Neural crest cell (in vitro differentiated cells): Measurements from ENCODE around the gene HDAC10. TPM values are rescaled to one million over a fixed set of nuclear protein-coding genes. Genes with fewer than 3 reads are reported as not detected.
"Not testable (repeated sequence)": the region's sequence is repeated elsewhere in the genome, so short reads cannot be mapped to it uniquely, and the experiment has no call there.

Experiments used
- DNase-seq: peaks from one replicate; pipeline ENCODE4 v3.0.0; 2021; ENCODE audit warnings: low read depth, mixed read lengths, low spot score
- H3K27ac Mint-ChIP-seq: one replicate; pipeline ENCODE4 v1.8.0; 2021; ENCODE audit warnings: mild to moderate bottlenecking, mixed read lengths; ENCODE audit not compliant: unreplicated experiment
- H3K27me3 Mint-ChIP-seq: 2 replicates; pipeline ENCODE4 v1.8.0; 2021; ENCODE audit warnings: low read depth, mild to moderate bottlenecking, mixed read lengths
- H3K36me3 Mint-ChIP-seq: 2 replicates; pipeline ENCODE4 v1.8.0; 2021; ENCODE audit warnings: low read depth, mild to moderate bottlenecking, mixed read lengths
- H3K4me1 Mint-ChIP-seq: 2 replicates; pipeline ENCODE4 v1.8.0; 2021; ENCODE audit warnings: mixed read lengths
- H3K4me3 Mint-ChIP-seq: one replicate; pipeline ENCODE4 v1.8.0; 2021; ENCODE audit warnings: mild to moderate bottlenecking, mixed read lengths
- H3K9me3 Mint-ChIP-seq: 2 replicates; pipeline ENCODE4 v1.8.0; 2021; ENCODE audit warnings: mixed read lengths
- CTCF ChIP-seq: fragments of 200-600 bp; sonication (generic); conservative IDR thresholded peaks from 2 replicates; pipeline ENCODE4 v1.5.0; 2021; ENCODE audit warnings: antibody characterized with exemption, mild to moderate bottlenecking
- total RNA-seq: library from RNA; stranded (reverse); gene quantifications from 2 replicates; pipeline ENCODE4 v1.2.1, GENCODE V29; 2021

HDAC10 gene
- total RNA-seq, 1 donor from 2014 or later: 52.9 TPM

- H3K36me3 Mint-ChIP-seq: peaks cover 8% of the 10 kb centered on the region
- H3K27me3 Mint-ChIP-seq: peaks cover 20% of the 10 kb centered on the region
- H3K4me1 Mint-ChIP-seq: peaks cover 11% of the 10 kb centered on the region
- peak overlapping the region; percentile 79 for H3K4me3 Mint-ChIP-seq
- no peak overlapping the region for H3K27ac Mint-ChIP-seq
- TF ChIP-seq CTCF: peak; percentile 51
- DNase-seq: no peak
- H3K9me3 Mint-ChIP-seq: no peaks in the 10 kb centered on the region
Observed at GRCh38 chr22:50274311-50274710, 23.2 kb upstream of the HDAC10 start.

GRCh38 chr22:50273781-50274180, 22.7 kb upstream of the HDAC10 start:
- not testable (repeated sequence) for DNase-seq, H3K9me3 Mint-ChIP-seq, H3K36me3 Mint-ChIP-seq, H3K27ac Mint-ChIP-seq
- Mint-ChIP-seq H3K27me3 (peaks cover 26% of the 10 kb centered on the region), H3K4me3 (peak overlapping the region; percentile 79), H3K4me1 (peaks cover 11% of the 10 kb centered on the region)

GRCh38 chr22:50273352-50273751, 22.3 kb upstream of the HDAC10 start:
- H3K36me3 Mint-ChIP-seq, H3K4me3 Mint-ChIP-seq, H3K9me3 Mint-ChIP-seq, DNase-seq, H3K27ac Mint-ChIP-seq: not testable (repeated sequence)
- Mint-ChIP-seq H3K27me3 (peaks cover 30% of the 10 kb centered on the region), H3K4me1 (peaks cover 11% of the 10 kb centered on the region)
- peak; percentile 34 for TF ChIP-seq CTCF

- Mint-ChIP-seq H3K4me3 (peak overlapping the region; percentile 64), H3K4me1 (peaks cover 11% of the 10 kb centered on the region), H3K27ac (no peak overlapping the region), H3K27me3 (peaks cover 34% of the 10 kb centered on the region), H3K36me3 (peaks cover 8% of the 10 kb centered on the region), H3K9me3 (no peaks in the 10 kb centered on the region)
- no peak for TF ChIP-seq CTCF
- no peak for DNase-seq
Observed at GRCh38 chr22:50272044-50272802, 21.2 kb upstream of the HDAC10 start.

- H3K27me3 Mint-ChIP-seq: peaks cover 34% of the 10 kb centered on the region
- no peak overlapping the region for H3K27ac Mint-ChIP-seq
- peaks cover 11% of the 10 kb centered on the region for H3K4me1 Mint-ChIP-seq
- peak overlapping the region; percentile 78 for H3K4me3 Mint-ChIP-seq
- no peak for TF ChIP-seq CTCF
- H3K36me3 Mint-ChIP-seq: peaks cover 6% of the 10 kb centered on the region
- H3K9me3 Mint-ChIP-seq: no peaks in the 10 kb centered on the region
- peak; percentile 67 for DNase-seq
Observed at GRCh38 chr22:50271519-50271970, 20.5 kb upstream of the HDAC10 start.

GRCh38 chr22:50270666-50271394, 19.8 kb upstream of the HDAC10 start:
- peak; percentile 67 for DNase-seq
- Mint-ChIP-seq H3K27me3 (peaks cover 38% of the 10 kb centered on the region), H3K27ac (no peak overlapping the region), H3K4me3 (peak overlapping the region; percentile 81), H3K9me3 (no peaks in the 10 kb centered on the region), H3K36me3 (peaks cover 5% of the 10 kb centered on the region), H3K4me1 (peaks cover 11% of the 10 kb centered on the region)
- TF ChIP-seq CTCF: no peak
